Hepatocyte (in vitro differentiated cells): ENCODE measurements around the gene BAG3.

Source experiments
- EZH2phosphoT487 ChIP-seq: fragments of 200-600 bp; sonication (generic); IDR thresholded peaks from one replicate; pipeline ENCODE4 v1.6.1; 2018; ENCODE audit warnings: antibody characterized with exemption, mild to moderate bottlenecking, low read depth, moderate library complexity; ENCODE audit not compliant: unreplicated experiment, severe bottlenecking
- TF ChIP-seq, protein P1 (sequence below): fragments of 200-600 bp; sonication (generic); IDR thresholded peaks from 2 replicates; pipeline ENCODE4 v1.5.1; 2016; ENCODE audit warnings: antibody characterized with exemption, mild to moderate bottlenecking; ENCODE audit not compliant: poor library complexity

DNA sequence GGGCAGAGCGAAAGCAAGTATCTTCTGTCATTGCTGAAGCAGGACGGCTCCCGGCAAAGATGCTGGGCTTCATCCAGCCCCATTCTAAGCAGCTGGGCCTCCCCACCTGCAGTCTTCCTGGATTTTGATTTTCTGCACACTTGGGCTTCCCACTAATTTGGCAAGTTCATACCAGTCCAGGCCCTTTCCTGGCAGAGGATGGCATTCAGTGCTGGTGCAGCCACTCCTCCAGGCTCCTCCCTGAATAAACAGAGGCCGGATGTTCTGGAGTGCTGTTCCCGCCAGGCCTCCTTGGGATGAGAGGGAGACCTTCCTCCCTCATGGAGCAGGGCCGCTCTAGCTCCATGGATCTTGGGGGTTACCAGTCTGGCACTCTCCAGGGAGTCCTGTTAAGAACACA, 3.4 kb downstream of the BAG3 start:
- no peak for TF ChIP-seq EZH2phosphoT487
- TF ChIP-seq, protein P1, sequence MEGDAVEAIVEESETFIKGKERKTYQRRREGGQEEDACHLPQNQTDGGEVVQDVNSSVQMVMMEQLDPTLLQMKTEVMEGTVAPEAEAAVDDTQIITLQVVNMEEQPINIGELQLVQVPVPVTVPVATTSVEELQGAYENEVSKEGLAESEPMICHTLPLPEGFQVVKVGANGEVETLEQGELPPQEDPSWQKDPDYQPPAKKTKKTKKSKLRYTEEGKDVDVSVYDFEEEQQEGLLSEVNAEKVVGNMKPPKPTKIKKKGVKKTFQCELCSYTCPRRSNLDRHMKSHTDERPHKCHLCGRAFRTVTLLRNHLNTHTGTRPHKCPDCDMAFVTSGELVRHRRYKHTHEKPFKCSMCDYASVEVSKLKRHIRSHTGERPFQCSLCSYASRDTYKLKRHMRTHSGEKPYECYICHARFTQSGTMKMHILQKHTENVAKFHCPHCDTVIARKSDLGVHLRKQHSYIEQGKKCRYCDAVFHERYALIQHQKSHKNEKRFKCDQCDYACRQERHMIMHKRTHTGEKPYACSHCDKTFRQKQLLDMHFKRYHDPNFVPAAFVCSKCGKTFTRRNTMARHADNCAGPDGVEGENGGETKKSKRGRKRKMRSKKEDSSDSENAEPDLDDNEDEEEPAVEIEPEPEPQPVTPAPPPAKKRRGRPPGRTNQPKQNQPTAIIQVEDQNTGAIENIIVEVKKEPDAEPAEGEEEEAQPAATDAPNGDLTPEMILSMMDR: no peak
